KMS-11 (cell line): ENCODE results near the gene MIX23.

Experiments used
- H2AFZ ChIP-seq: fragments of 200-600 bp; sonication (generic); 2 replicates; pipeline ENCODE4 v1.6.1; 2016; ENCODE audit warnings: antibody characterized with exemption, mixed run types, low read depth
- H3K27ac ChIP-seq: fragments of 200-600 bp; sonication (generic); 2 replicates; pipeline ENCODE4 v1.6.1; 2016; ENCODE audit warnings: mild to moderate bottlenecking, mixed run types
- H3K27me3 ChIP-seq: fragments of 200-600 bp; sonication (generic); 2 replicates; pipeline ENCODE4 v1.6.1; 2017; ENCODE audit warnings: mild to moderate bottlenecking, low read depth, mixed run types, moderate library complexity; ENCODE audit not compliant: insufficient read depth
- H3K36me3 ChIP-seq: fragments of 200-600 bp; sonication (generic); 2 replicates; pipeline ENCODE4 v1.6.1; 2017; ENCODE audit warnings: mild to moderate bottlenecking, mixed run types; ENCODE audit not compliant: insufficient read depth
- H3K4me1 ChIP-seq: fragments of 200-600 bp; sonication (generic); 2 replicates; pipeline ENCODE4 v1.6.1; 2016; ENCODE audit warnings: mild to moderate bottlenecking, low read depth, mixed run types; ENCODE audit not compliant: poor library complexity, severe bottlenecking
- H3K4me2 ChIP-seq: fragments of 200-600 bp; sonication (generic); 2 replicates; pipeline ENCODE4 v1.7.0; 2016; ENCODE audit warnings: mild to moderate bottlenecking, mixed run types
- H3K4me3 ChIP-seq: fragments of 200-600 bp; sonication (generic); IDR thresholded peaks from 2 replicates; pipeline ENCODE4 v1.6.1; 2017; ENCODE audit warnings: low read depth, low read length, mixed read lengths; ENCODE audit not compliant: insufficient read depth
- H3K79me2 ChIP-seq: fragments of 200-600 bp; sonication (generic); 2 replicates; pipeline ENCODE4 v1.6.1; 2016; ENCODE audit warnings: low read depth, mixed run types; ENCODE audit not compliant: insufficient read depth
- H3K9ac ChIP-seq: fragments of 200-600 bp; sonication (generic); 2 replicates; pipeline ENCODE4 v1.6.1; 2016; ENCODE audit warnings: mild to moderate bottlenecking, mixed run types
- H4K20me1 ChIP-seq: fragments of 200-600 bp; sonication (generic); 2 replicates; pipeline ENCODE4 v1.6.1; 2016; ENCODE audit warnings: mild to moderate bottlenecking, mixed run types; ENCODE audit not compliant: insufficient read depth
- CTCF ChIP-seq: fragments of 200-600 bp; sonication (generic); conservative IDR thresholded peaks from 2 replicates; pipeline ENCODE4 v1.6.1; 2017; ENCODE audit warnings: low read depth, mild to moderate bottlenecking, antibody characterized with exemption, low read length, moderate library complexity, mixed read lengths

Gene MIX23

GRCh38 chr3:122391681-122392446 is 8.8 kb upstream of the MIX23 start:
- TF ChIP-seq CTCF: no peak
- no peaks in the 10 kb centered on the region for H3K27me3 ChIP-seq
- H3K9ac ChIP-seq: no peak overlapping the region
- H2AFZ ChIP-seq: no peak overlapping the region
- no peak overlapping the region for H3K27ac ChIP-seq
- no peaks in the 10 kb centered on the region for H3K79me2 ChIP-seq
- no peaks in the 10 kb centered on the region for H3K4me1 ChIP-seq
- H4K20me1 ChIP-seq: no peaks in the 10 kb centered on the region
- no peak overlapping the region for H3K4me3 ChIP-seq
- no peak overlapping the region for H3K4me2 ChIP-seq
- no peaks in the 10 kb centered on the region for H3K36me3 ChIP-seq

- Histone ChIP-seq H3K9ac (no peak overlapping the region), H3K4me3 (no peak overlapping the region), H3K4me1 (peaks cover 2% of the 10 kb centered on the region), H3K4me2 (no peak overlapping the region), H2AFZ (no peak overlapping the region), H3K27ac (no peak overlapping the region), H4K20me1 (no peaks in the 10 kb centered on the region), H3K27me3 (no peaks in the 10 kb centered on the region), H3K36me3 (no peaks in the 10 kb centered on the region), H3K79me2 (no peaks in the 10 kb centered on the region)
- TF ChIP-seq CTCF: no peak
These were observed 7.6 kb upstream of the MIX23 start for GRCh38 chr3:122390665-122391064.

- no peak for TF ChIP-seq CTCF
- Histone ChIP-seq H3K79me2 (no peaks in the 10 kb centered on the region), H3K4me3 (no peak overlapping the region), H4K20me1 (no peaks in the 10 kb centered on the region), H3K36me3 (no peaks in the 10 kb centered on the region), H3K4me2 (no peak overlapping the region), H3K4me1 (peaks cover 9% of the 10 kb centered on the region), H3K27ac (no peak overlapping the region), H3K9ac (no peak overlapping the region), H2AFZ (no peak overlapping the region), H3K27me3 (no peaks in the 10 kb centered on the region)
These were observed 6.9 kb upstream of the MIX23 start for GRCh38 chr3:122389892-122390291.

- Histone ChIP-seq H4K20me1 (no peaks in the 10 kb centered on the region), H3K36me3 (no peaks in the 10 kb centered on the region), H3K27ac (no peak overlapping the region), H3K79me2 (no peaks in the 10 kb centered on the region), H3K4me3 (no peak overlapping the region), H3K4me1 (peaks cover 13% of the 10 kb centered on the region), H3K9ac (no peak overlapping the region), H3K27me3 (no peaks in the 10 kb centered on the region), H2AFZ (no peak overlapping the region), H3K4me2 (no peak overlapping the region)
- no peak for TF ChIP-seq CTCF
These were observed 6.2 kb upstream of the MIX23 start for GRCh38 chr3:122389197-122389596.
